Measurements from ENCODE around the gene ZNF213. TPM values are rescaled to one million over a fixed set of nuclear protein-coding genes. Genes with fewer than 3 reads are reported as not detected.

The ZNF213 gene
- total RNA-seq, 4 donors from 2014 or later = 0.77 to 101 (median 11.1) TPM

- Histone ChIP-seq H3K36me3 (no peaks in the 10 kb centered on the region), H3K27ac (peak overlapping the region; percentile 74), H3K4me1 (peaks cover 0 to 7% of the 10 kb centered on the region in 2 donors), H3K9me3 (no peaks in the 10 kb centered on the region), H3K27me3 (no peaks in the 10 kb centered on the region), H3K4me3 (peak overlapping the region; percentile 51 to 60)
- peak in 1 of 2 donors; percentile 64 for TF ChIP-seq POLR2A (IDR thresholded peaks at IDR 0.05)
- peak in 1 of 4 experiments; percentile 19 for TF ChIP-seq CTCF (IDR thresholded peaks at IDR 0.05)
- DNase-seq = peak; percentile 89
- intact Hi-C loops (cut with DNase I; ENCODE audit: low total_unique reads) = no loop called here
Measured at GRCh38 chr16:3106205-3106928, 28.5 kb upstream of the ZNF213 start.

GRCh38 chr16:3112058-3112880 is 22.6 kb upstream of the ZNF213 start, which contains the start of gene ZNF205:
TSS of gene ZNF205 (plus strand) at chr16:3112586. CDS start at chr16:3113431, 845 bp downstream.
- Histone ChIP-seq H3K27me3 (no peaks in the 10 kb centered on the region), H3K4me3 (peak within 1 kb of the TSS; percentile 72 to 74), H3K4me1 (peaks cover 0 to 5% of the 10 kb centered on the region in 2 donors), H3K27ac (peak within 1 kb of the TSS; percentile 79 to 81), H3K36me3 (no peaks in the 10 kb centered on the region), H3K9me3 (no peaks in the 10 kb centered on the region)
- TF ChIP-seq POLR2A (IDR thresholded peaks at IDR 0.05) (no peak), CTCF (IDR thresholded peaks at IDR 0.05) (peak in 1 of 4 experiments; percentile 10)
- DNase-seq = peak; percentile 70 to 72
- intact Hi-C loops (cut with DNase I; ENCODE audit: low total_unique reads) = no loop called here

GRCh38 chr16:3112881-3113574 is 21.8 kb upstream of the ZNF213 start:
- no peak for TF ChIP-seq POLR2A (IDR thresholded peaks at IDR 0.05)
- no peak for TF ChIP-seq CTCF (IDR thresholded peaks at IDR 0.05)
- Histone ChIP-seq H3K4me3 (peak overlapping the region; percentile 72 to 74), H3K36me3 (no peaks in the 10 kb centered on the region), H3K4me1 (peaks cover 0 to 4% of the 10 kb centered on the region in 2 donors), H3K27ac (peak overlapping the region; percentile 79 to 81), H3K9me3 (no peaks in the 10 kb centered on the region), H3K27me3 (no peaks in the 10 kb centered on the region)
- intact Hi-C loops (cut with DNase I; ENCODE audit: low total_unique reads) = no loop called here
- peak in 1 of 2 donors; percentile 57 for DNase-seq

- Histone ChIP-seq H3K4me1 (peaks cover 0 to 4% of the 10 kb centered on the region in 2 donors), H3K9me3 (no peaks in the 10 kb centered on the region), H3K4me3 (peak overlapping the region in 1 of 2 donors; percentile 74), H3K27ac (no peak overlapping the region), H3K36me3 (no peaks in the 10 kb centered on the region), H3K27me3 (no peaks in the 10 kb centered on the region)
- no peak for TF ChIP-seq CTCF (IDR thresholded peaks at IDR 0.05)
- no peak for TF ChIP-seq POLR2A (IDR thresholded peaks at IDR 0.05)
- intact Hi-C loops (cut with DNase I; ENCODE audit: low total_unique reads) = no loop called here
- DNase-seq = no peak
Measured at GRCh38 chr16:3113765-3114479, 20.9 kb upstream of the ZNF213 start.
